GM06990 (cell line): ENCODE results near the gene LTO1.
"Not testable (repeated sequence)": the region's sequence is repeated elsewhere in the genome, so short reads cannot be mapped to it uniquely, and the experiment has no call there.

Experiments
- DNase-seq: peaks from one replicate; pipeline ENCODE4 v3.0.0-alpha.2; 2011; ENCODE audit not compliant: insufficient read length; ENCODE audit errors: extremely low read depth
- H3K27me3 ChIP-seq: replicated peaks from 2 replicates; pipeline ENCODE4 v1.6.0; 2011; ENCODE audit warnings: low read length; ENCODE audit not compliant: control insufficient read depth, insufficient read depth
- H3K36me3 ChIP-seq: 2 replicates; pipeline ENCODE4 v1.5.1; 2011; ENCODE audit warnings: low read length; ENCODE audit not compliant: control insufficient read depth, insufficient read depth
- H3K4me3 ChIP-seq: replicated peaks from 2 replicates; pipeline ENCODE4 v1.5.1; 2011; ENCODE audit warnings: low read depth, mild to moderate bottlenecking, control low read depth, low read length
- TF ChIP-seq, protein P1 (sequence below): IDR thresholded peaks from 2 replicates; pipeline ENCODE4 v1.5.1; 2011; ENCODE audit warnings: low read length, control low read depth, mild to moderate bottlenecking, inconsistent platforms; ENCODE audit not compliant: insufficient read depth, poor library complexity, severe bottlenecking

The LTO1 gene

DNA sequence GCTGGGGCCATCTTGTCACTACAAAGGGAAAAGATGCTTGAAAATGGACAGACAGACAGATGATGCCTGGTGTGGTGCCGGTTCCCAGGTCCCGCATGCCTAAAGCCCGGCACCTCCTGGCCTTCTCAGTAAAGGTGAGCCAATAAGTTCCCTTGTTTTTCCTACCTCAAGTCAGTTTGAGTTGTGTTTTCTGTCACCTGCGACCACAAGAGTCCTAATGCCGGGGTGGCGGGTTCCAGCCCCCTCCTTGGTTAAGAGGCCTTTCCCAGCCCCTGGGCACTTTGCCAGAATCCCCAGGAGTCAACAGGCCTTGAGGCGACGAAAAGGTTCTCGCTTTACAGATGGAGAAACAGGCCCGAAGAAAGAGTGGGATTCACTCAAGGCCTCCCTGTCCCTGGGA, 19.6 kb upstream of the LTO1 start:
- no peaks in the 10 kb centered on the region for H3K36me3 ChIP-seq
- no peak for DNase-seq
- H3K27me3 ChIP-seq, result no peaks in the 10 kb centered on the region; the same call in 1 of the 2 replicates
- no peak overlapping the region for H3K4me3 ChIP-seq
- TF ChIP-seq, protein P1, sequence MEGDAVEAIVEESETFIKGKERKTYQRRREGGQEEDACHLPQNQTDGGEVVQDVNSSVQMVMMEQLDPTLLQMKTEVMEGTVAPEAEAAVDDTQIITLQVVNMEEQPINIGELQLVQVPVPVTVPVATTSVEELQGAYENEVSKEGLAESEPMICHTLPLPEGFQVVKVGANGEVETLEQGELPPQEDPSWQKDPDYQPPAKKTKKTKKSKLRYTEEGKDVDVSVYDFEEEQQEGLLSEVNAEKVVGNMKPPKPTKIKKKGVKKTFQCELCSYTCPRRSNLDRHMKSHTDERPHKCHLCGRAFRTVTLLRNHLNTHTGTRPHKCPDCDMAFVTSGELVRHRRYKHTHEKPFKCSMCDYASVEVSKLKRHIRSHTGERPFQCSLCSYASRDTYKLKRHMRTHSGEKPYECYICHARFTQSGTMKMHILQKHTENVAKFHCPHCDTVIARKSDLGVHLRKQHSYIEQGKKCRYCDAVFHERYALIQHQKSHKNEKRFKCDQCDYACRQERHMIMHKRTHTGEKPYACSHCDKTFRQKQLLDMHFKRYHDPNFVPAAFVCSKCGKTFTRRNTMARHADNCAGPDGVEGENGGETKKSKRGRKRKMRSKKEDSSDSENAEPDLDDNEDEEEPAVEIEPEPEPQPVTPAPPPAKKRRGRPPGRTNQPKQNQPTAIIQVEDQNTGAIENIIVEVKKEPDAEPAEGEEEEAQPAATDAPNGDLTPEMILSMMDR, result no peak

DNA sequence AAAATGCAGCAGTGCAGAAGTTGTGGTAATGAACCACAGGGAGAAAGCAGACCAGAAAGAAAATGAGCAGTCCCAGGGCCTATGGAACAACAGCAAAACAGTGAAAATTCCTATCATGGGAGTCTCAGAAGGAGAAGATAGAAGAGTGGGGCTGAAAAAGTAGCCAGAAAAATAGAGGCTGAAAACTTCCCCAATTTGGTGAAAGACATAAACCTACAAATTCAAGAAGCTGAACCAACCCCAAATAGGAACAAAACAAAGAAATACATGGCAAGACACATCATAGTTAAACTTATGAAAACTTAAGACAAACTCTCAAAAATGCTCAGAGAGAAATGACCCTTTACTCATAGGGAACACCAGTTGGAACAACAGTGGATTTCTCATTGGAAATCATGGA, 17.3 kb upstream of the LTO1 start:
- Histone ChIP-seq H3K36me3 (no peaks in the 10 kb centered on the region), H3K27me3 (no peaks in the 10 kb centered on the region; the same call in 1 of the 2 replicates), H3K4me3 (no peak overlapping the region)
- no peak for DNase-seq
- TF ChIP-seq, protein P1, result no peak

- DNase-seq, result no peak
- Histone ChIP-seq H3K36me3 (no peaks in the 10 kb centered on the region), H3K27me3 (no peaks in the 10 kb centered on the region; the same call in 1 of the 2 replicates), H3K4me3 (no peak overlapping the region)
- TF ChIP-seq, protein P1, result no peak
Observed at GRCh38 chr11:69691463-69691862, 16.3 kb upstream of the LTO1 start.

GRCh38 chr11:69689484-69690319, 14.5 kb upstream of the LTO1 start:
- DNase-seq, result no peak
- no peaks in the 10 kb centered on the region for H3K36me3 ChIP-seq
- no peak overlapping the region for H3K4me3 ChIP-seq
- H3K27me3 ChIP-seq, result no peaks in the 10 kb centered on the region; the same call in 1 of the 2 replicates
- TF ChIP-seq, protein P1, result no peak

GRCh38 chr11:69687969-69688771, 13.0 kb upstream of the LTO1 start:
- not testable (repeated sequence) for DNase-seq, H3K27me3 ChIP-seq, H3K4me3 ChIP-seq, H3K36me3 ChIP-seq

GRCh38 chr11:69686856-69687255, 11.7 kb upstream of the LTO1 start:
- Histone ChIP-seq H3K36me3 (no peaks in the 10 kb centered on the region), H3K27me3 (no peaks in the 10 kb centered on the region), H3K4me3 (no peak overlapping the region)
- no peak for DNase-seq
- TF ChIP-seq, protein P1, result no peak
